SK-N-SH (cell line): Measurements from ENCODE around the gene ACSF3. TPM values are rescaled to one million over a fixed set of nuclear protein-coding genes. Genes with fewer than 3 reads are reported as not detected.

Experiments used
- CTCF ChIA-PET: fragments of 300-600, 350-600 bp; formaldehyde crosslinking; extraction: SDS; loops from one replicate; lab custom pipeline; 2021; lab: Yijun Ruan, JAX
- POLR2A ChIA-PET: fragments of 350-600 bp; sonication (Branson Sonifier 250); formaldehyde crosslinking; extraction: SDS; loops from one replicate; lab custom pipeline; 2020; ENCODE audit warnings: antibody characterized with exemption, inconsistent platforms; lab: Yijun Ruan, JAX
- DNase-seq: peaks from one replicate; pipeline ENCODE4 v3.0.0; 2012
- H2AFZ ChIP-seq: fragments of 200-600 bp; sonication (generic); 2 replicates; pipeline ENCODE4 v1.8.1; 2016; ENCODE audit warnings: antibody characterized with exemption, mild to moderate bottlenecking, low read depth
- H3F3A ChIP-seq: fragments of 200-600 bp; sonication (generic); replicated peaks from 2 replicates; pipeline ENCODE3; 2016; ENCODE audit warnings: antibody characterized with exemption, mild to moderate bottlenecking; ENCODE audit not compliant: insufficient read depth
- H3K27ac ChIP-seq, 2 experiments: fragments of 200-500 bp in 1 of 2; fragments of 200-600 bp in 1 of 2; sonication (Bioruptor generic) in 1 of 2; sonication (generic), shearing (Covaris generic) in 1 of 2; 2 replicates each; pipeline versions ENCODE4 v1.5.1 to v1.6.1; 2014 to 2016; ENCODE audit warnings: low read depth in 2 of 2, inconsistent platforms in 1 of 2, low read length in 1 of 2, mild to moderate bottlenecking in 1 of 2, mixed read lengths in 1 of 2
- H3K27me3 ChIP-seq: fragments of 200-600 bp; sonication (generic), shearing (Covaris generic); 2 replicates; pipeline ENCODE4 v1.6.1; 2016; ENCODE audit warnings: mixed run types; ENCODE audit not compliant: insufficient read depth
- H3K36me3 ChIP-seq, 2 experiments: fragments of 200-500 bp in 1 of 2; fragments of 200-600 bp in 1 of 2; sonication (Bioruptor generic) in 1 of 2; sonication (generic) in 1 of 2; replicated peaks in 1 of 2; 2 replicates each; pipeline versions ENCODE3 to v1.5.1; 2014 to 2016; ENCODE audit warnings: low read length in 1 of 2, mild to moderate bottlenecking in 1 of 2; ENCODE audit not compliant: insufficient read depth in 2 of 2, control insufficient read depth in 1 of 2
- H3K4me1 ChIP-seq, 2 experiments: fragments of 200-500 bp in 1 of 2; fragments of 200-600 bp in 1 of 2; sonication (Bioruptor generic) in 1 of 2; sonication (generic), shearing (Covaris generic) in 1 of 2; 2 replicates each; pipeline versions ENCODE4 v1.5.1 to v1.6.1; 2014 to 2016; ENCODE audit warnings: low read depth in 1 of 2, low read length in 1 of 2, mixed run types in 1 of 2; ENCODE audit not compliant: insufficient read depth in 2 of 2, control insufficient read depth in 1 of 2
- H3K4me2 ChIP-seq: fragments of 200-600 bp; sonication (generic), shearing (Covaris generic); 2 replicates; pipeline ENCODE4 v1.6.1; 2017; ENCODE audit warnings: mixed run types
- H3K4me3 ChIP-seq, 2 experiments: fragments of 200-500 bp in 1 of 2; fragments of 200-600 bp in 1 of 2; sonication (Bioruptor generic) in 1 of 2; sonication (generic), shearing (Covaris generic) in 1 of 2; 2 replicates each; pipeline versions ENCODE4 v1.5.1 to v1.8.1; 2014 to 2016; ENCODE audit warnings: low read depth in 2 of 2, inconsistent platforms in 1 of 2, low read length in 1 of 2, mild to moderate bottlenecking in 1 of 2, mixed read lengths in 1 of 2, moderate library complexity in 1 of 2
- H3K79me2 ChIP-seq: fragments of 200-600 bp; sonication (generic); 2 replicates; pipeline ENCODE4 v1.8.1; 2017; ENCODE audit warnings: mild to moderate bottlenecking; ENCODE audit not compliant: insufficient read depth
- H3K9ac ChIP-seq: fragments of 200-600 bp; sonication (generic); 2 replicates; pipeline ENCODE4 v1.6.1; 2017; ENCODE audit warnings: mixed run types
- H3K9me2 ChIP-seq: fragments of 200-600 bp; sonication (generic); 2 replicates; pipeline ENCODE4 v1.6.1; 2017; ENCODE audit warnings: mixed run types
- H3K9me3 ChIP-seq: fragments of 200-600 bp; sonication (generic); 2 replicates; pipeline ENCODE4 v1.6.1; 2017; ENCODE audit warnings: mixed run types, mild to moderate bottlenecking, moderate library complexity
- H4K20me1 ChIP-seq: fragments of 200-600 bp; sonication (generic); 2 replicates; pipeline ENCODE4 v1.6.1; 2017; ENCODE audit warnings: mild to moderate bottlenecking, mixed run types; ENCODE audit not compliant: insufficient read depth
- CTCF ChIP-seq: fragments of 200-600 bp; sonication (generic); IDR thresholded peaks from 2 replicates; pipeline ENCODE4 v1.6.1; 2017; ENCODE audit warnings: antibody characterized with exemption, mild to moderate bottlenecking, moderate library complexity
- ELF1 ChIP-seq: IDR thresholded peaks from 2 replicates; pipeline ENCODE4 v1.4.0; 2012
- FOSL2 ChIP-seq: IDR thresholded peaks from 2 replicates; pipeline ENCODE4 v1.4.0; 2012; ENCODE audit warnings: low read depth, mild to moderate bottlenecking, moderate library complexity, borderline replicate concordance
- FOXJ3 ChIP-seq: sonication (generic); formaldehyde crosslinking; IDR thresholded peaks from 2 replicates; pipeline ENCODE4 v1.5.1; 2020; ENCODE audit warnings: mild to moderate bottlenecking, missing genetic modification reagents
- FOXM1 ChIP-seq: IDR thresholded peaks from 2 replicates; pipeline ENCODE4 v1.4.0; 2012; ENCODE audit warnings: low read depth, mild to moderate bottlenecking
- IRF3 ChIP-seq: fragments of 150-350 bp; IDR thresholded peaks from 2 replicates; pipeline ENCODE4 v1.6.1; 2016; ENCODE audit warnings: mild to moderate bottlenecking, low read depth, low read length
- JUND ChIP-seq: IDR thresholded peaks from 2 replicates; pipeline ENCODE4 v1.4.0; 2012
- MXI1 ChIP-seq: IDR thresholded peaks from 2 replicates; pipeline ENCODE4 v1.6.1; 2012; ENCODE audit warnings: mild to moderate bottlenecking, low read depth, low read length, improper control_type of control experiment
- PBX3 ChIP-seq: IDR thresholded peaks from 2 replicates; pipeline ENCODE4; 2012
- POLR2AphosphoS5 ChIP-seq: IDR thresholded peaks from 2 replicates; pipeline ENCODE4 v1.6.1; 2012; ENCODE audit warnings: low read depth, low read length
- RAD21 ChIP-seq: IDR thresholded peaks from 2 replicates; pipeline ENCODE4 v1.6.1; 2012; ENCODE audit warnings: mild to moderate bottlenecking, low read length
- REST ChIP-seq: IDR thresholded peaks from 2 replicates; pipeline ENCODE4 v1.6.1; 2012; ENCODE audit warnings: mild to moderate bottlenecking, low read depth, low read length, moderate library complexity
- SIN3A ChIP-seq: IDR thresholded peaks from 2 replicates; pipeline ENCODE4 v1.6.1; 2012; ENCODE audit warnings: low read depth, mild to moderate bottlenecking, low read length, moderate library complexity, borderline replicate concordance
- TAF1 ChIP-seq: IDR thresholded peaks from 2 replicates; pipeline ENCODE4 v1.6.1; 2012; ENCODE audit warnings: low read depth, mild to moderate bottlenecking, low read length, moderate library complexity, borderline replicate concordance
- TEAD4 ChIP-seq: IDR thresholded peaks from 2 replicates; pipeline ENCODE4 v1.4.0; 2012; ENCODE audit warnings: mild to moderate bottlenecking, borderline replicate concordance; ENCODE audit not compliant: insufficient read depth
- ZBTB33 ChIP-seq: IDR thresholded peaks from 2 replicates; pipeline ENCODE4 v1.4.0; 2012; ENCODE audit warnings: low read depth, borderline replicate concordance
- WGBS: methylation state at CpG from one replicate; pipeline ENCODE4 v1.1.6; 2017; ENCODE audit warnings: low lambda C conversion rate; 5-methylcytosine and 5-hydroxymethylcytosine counted together
- polyA plus RNA-seq, 3 experiments: library from polyadenylated mRNA; depleted of rRNA; stranded (reverse); fragments of >200 nt; gene quantifications; 2 replicates each; pipeline ENCODE4 v1.2.3, GENCODE V29; 2012
- TF ChIP-seq, protein P1 (sequence below): fragments of 150-350 bp; IDR thresholded peaks from 2 replicates; pipeline ENCODE4 v1.6.1; 2017; ENCODE audit warnings: antibody characterized with exemption, low read length, low read depth, borderline replicate concordance

The ACSF3 gene
- polyA plus RNA-seq, 1 of the 3 experiments (the other 2 are of a cell fraction), result 18.8 TPM

DNA sequence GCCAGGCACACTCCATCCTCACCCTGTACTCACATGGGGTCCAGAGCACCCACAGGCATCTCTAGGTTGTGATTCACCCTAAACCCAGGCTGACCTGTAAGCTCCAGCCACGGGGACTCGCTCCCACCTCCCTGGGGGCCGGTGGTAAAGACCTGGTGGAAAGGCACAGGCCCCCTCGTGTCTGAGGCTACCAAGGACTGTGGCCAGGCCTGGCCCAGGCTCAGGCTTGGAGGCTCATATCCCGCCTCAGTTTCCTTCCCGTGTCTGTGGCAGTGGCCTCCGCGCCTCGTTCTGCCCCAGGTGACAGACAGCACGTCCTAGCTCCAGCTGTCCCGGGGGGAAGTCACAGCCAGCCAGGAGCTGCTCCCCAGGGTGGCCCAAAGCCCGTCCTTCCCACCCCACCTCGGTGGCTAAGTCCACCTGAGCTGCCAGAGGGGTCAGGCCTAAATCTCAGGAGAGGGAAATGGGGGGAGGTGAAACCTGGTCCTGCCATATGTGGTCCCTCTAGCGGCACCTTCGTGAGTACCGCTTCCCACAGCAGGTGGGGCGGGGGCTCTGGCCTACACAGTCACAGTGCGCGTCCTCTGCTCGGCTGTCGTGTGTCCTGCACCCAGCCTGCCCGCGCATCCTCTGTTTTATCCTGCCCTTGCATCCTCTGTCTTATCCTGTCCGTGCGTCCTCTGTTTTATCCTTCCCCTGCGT, 90.5 kb downstream of the ACSF3 start:
- no peaks in the 10 kb centered on the region for H3K79me2 ChIP-seq
- H3K36me3 ChIP-seq, result no peaks in the 10 kb centered on the region
- H3K27me3 ChIP-seq, result peaks cover 58% of the 10 kb centered on the region
- ChIA-PET POLR2A (no interaction called here), CTCF (interaction anchor here (0.6 to 1.7 kb wide), 3 partner anchors 17 to 429 kb away, joined by 3 to 4 read pairs (median 4); partner anchors contain the start of genes GALNS and TRAPPC2L)
- 14% methylated on average over 12 of the region's 26 CpGs for WGBS
- no peaks in the 10 kb centered on the region for H3K9me2 ChIP-seq
- peaks cover 19% of the 10 kb centered on the region for H3F3A ChIP-seq
- H3K27ac ChIP-seq, result no peak overlapping the region
- TF ChIP-seq TEAD4 (no peak), REST (no peak), PBX3 (no peak), JUND (no peak), RAD21 (no peak), IRF3 (no peak), FOXM1 (no peak), SIN3A (no peak), ZBTB33 (no peak), MXI1 (no peak), ELF1 (no peak), FOSL2 (no peak), TAF1 (no peak), FOXJ3 (CRISPR knock-in tag) (no peak), POLR2AphosphoS5 (no peak), CTCF (no peak)
- TF ChIP-seq, protein P1, sequence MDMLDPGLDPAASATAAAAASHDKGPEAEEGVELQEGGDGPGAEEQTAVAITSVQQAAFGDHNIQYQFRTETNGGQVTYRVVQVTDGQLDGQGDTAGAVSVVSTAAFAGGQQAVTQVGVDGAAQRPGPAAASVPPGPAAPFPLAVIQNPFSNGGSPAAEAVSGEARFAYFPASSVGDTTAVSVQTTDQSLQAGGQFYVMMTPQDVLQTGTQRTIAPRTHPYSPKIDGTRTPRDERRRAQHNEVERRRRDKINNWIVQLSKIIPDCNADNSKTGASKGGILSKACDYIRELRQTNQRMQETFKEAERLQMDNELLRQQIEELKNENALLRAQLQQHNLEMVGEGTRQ, result no peak
- H3K9me3 ChIP-seq, result no peaks in the 10 kb centered on the region
- no peak overlapping the region for H3K4me2 ChIP-seq
- no peak overlapping the region for H2AFZ ChIP-seq
- no peak overlapping the region for H3K9ac ChIP-seq
- H4K20me1 ChIP-seq, result peaks cover 10% of the 10 kb centered on the region; the same call in 1 of the 2 replicates
- H3K4me1 ChIP-seq, result no peaks in the 10 kb centered on the region
- no peak overlapping the region for H3K4me3 ChIP-seq
- DNase-seq, result no peak
